Left ventricle myocardium inferior (tissue), 1 donor: ENCODE data around the gene NPIPA7. TPM values are rescaled to one million over a fixed set of nuclear protein-coding genes. Genes with fewer than 3 reads are reported as not detected.
"Not testable (repeated sequence)": the region's sequence is repeated elsewhere in the genome, so short reads cannot be mapped to it uniquely, and the experiment has no call there.

Experiments used
- DNase-seq: peaks from one replicate; pipeline ENCODE4 v3.0.0-alpha.2; 2020
- H3K27ac ChIP-seq: fragments of 200-600 bp; replicated peaks from 2 replicates; pipeline ENCODE4 v1.8.0; 2021
- H3K27me3 ChIP-seq: fragments of 200-600 bp; 2 replicates; pipeline ENCODE4 v1.8.0; 2021; ENCODE audit warnings: low read depth
- H3K36me3 ChIP-seq: fragments of 200-600 bp; 2 replicates; pipeline ENCODE4 v1.8.0; 2021
- H3K4me1 ChIP-seq: fragments of 200-600 bp; 2 replicates; pipeline ENCODE4 v1.8.0; 2021
- H3K4me3 ChIP-seq: fragments of 200-600 bp; 2 replicates; pipeline ENCODE4 v1.8.0; 2021; ENCODE audit warnings: mild to moderate bottlenecking, moderate library complexity
- H3K9me3 ChIP-seq: fragments of 200-600 bp; replicated peaks from 2 replicates; pipeline ENCODE4 v1.8.0; 2021
- intact Hi-C: fragments of 100-400 bp; cut with micrococcal nuclease; formaldehyde crosslinking; loops from one replicate; pipeline ENCODE4 v1.11.0; 2022
- long read RNA-seq: library from polyadenylated mRNA; unstranded; transcript quantifications from one replicate; pipeline ENCODE4 v2.0.0, GENCODE V29; 2021
- total RNA-seq: library from RNA; stranded (reverse); fragmentation: NEBNext Ultra II Directional; extraction: Animal tissue kit (Norgen Biotek cat#: 25700); gene quantifications from one replicate; pipeline ENCODE4 v1.2.1, GENCODE V29; 2021
- donor health status: DM: no; HTN: yes; CAD: no; lungs with severe emphysema.

NPIPA7 gene
- total RNA-seq: 3.2 TPM
- long read RNA-seq, partial matches to known transcripts: 0 of 1 reads
- long read RNA-seq, other reads (novel, unspliced or antisense): 1 of 1 reads

DNA sequence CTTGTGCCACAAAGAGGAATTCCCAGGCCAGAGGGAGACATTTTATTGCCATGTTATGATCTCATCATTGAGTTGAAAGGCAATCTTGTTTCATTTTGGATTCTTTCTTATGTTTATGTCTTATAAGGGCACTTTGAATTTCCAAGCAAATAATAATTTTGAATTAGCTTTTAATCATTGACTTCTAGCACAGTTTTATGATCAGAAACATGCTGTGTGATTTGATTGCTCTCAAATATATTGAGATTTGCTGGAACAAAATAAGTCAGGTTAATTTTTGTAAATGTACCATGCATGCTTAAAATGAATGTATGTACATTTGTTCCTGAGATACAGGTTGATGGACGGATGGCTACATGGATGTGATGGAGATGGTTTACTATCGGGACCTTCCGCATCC is at the start of gene NPIPA7:
Gene NPIPA7, plus strand, starts transcription at position 301 of the 400 bp plus-strand sequence. CDS start 105 bp downstream, outside the sequence.
- H3K4me3 ChIP-seq, H3K4me1 ChIP-seq, H3K27me3 ChIP-seq, H3K27ac ChIP-seq, intact Hi-C loops, DNase-seq, H3K9me3 ChIP-seq, H3K36me3 ChIP-seq: not testable (repeated sequence)

DNA sequence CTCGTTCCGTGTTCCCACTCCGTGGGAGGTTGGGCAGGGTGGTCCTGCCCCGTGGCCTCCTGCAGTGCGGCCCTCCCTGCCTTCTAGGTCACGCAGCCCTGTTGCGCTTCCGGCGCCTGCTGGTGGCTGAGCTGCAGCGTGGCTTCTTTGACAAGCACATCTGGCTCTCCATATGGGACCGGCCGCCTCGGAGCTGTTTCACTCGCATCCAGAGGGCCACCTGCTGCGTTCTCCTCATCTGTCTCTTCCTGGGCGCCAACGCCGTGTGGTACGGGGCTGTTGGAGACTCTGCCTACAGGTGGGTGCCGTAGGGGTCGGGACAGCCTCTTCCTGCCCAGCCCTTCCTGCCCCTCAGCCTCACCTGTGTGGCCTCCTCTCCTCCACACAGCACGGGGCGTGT is 47.5 kb upstream of the NPIPA7 start:
- H3K4me1 ChIP-seq, H3K9me3 ChIP-seq, H3K27me3 ChIP-seq, intact Hi-C loops, DNase-seq, H3K36me3 ChIP-seq, H3K4me3 ChIP-seq, H3K27ac ChIP-seq: not testable (repeated sequence)

DNA sequence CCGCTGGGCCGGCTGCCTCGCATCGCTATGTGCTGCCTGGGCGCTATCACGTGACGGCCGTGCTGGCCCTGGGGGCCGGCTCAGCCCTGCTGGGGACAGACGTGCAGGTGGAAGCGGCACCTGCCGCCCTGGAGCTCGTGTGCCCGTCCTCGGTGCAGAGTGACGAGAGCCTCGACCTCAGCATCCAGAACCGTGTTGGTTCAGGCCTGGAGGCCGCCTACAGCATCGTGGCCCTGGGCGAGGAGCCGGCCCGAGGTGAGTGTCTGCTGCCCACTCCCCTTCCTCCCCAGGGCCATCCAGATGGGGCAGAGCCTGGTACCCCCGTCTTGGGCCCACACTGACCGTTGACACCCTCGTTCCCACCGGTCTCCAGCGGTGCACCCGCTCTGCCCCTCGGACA is 21.4 kb upstream of the NPIPA7 start:
- H3K9me3 ChIP-seq, DNase-seq, intact Hi-C loops, H3K36me3 ChIP-seq, H3K27ac ChIP-seq, H3K4me3 ChIP-seq, H3K4me1 ChIP-seq, H3K27me3 ChIP-seq: not testable (repeated sequence)

DNA sequence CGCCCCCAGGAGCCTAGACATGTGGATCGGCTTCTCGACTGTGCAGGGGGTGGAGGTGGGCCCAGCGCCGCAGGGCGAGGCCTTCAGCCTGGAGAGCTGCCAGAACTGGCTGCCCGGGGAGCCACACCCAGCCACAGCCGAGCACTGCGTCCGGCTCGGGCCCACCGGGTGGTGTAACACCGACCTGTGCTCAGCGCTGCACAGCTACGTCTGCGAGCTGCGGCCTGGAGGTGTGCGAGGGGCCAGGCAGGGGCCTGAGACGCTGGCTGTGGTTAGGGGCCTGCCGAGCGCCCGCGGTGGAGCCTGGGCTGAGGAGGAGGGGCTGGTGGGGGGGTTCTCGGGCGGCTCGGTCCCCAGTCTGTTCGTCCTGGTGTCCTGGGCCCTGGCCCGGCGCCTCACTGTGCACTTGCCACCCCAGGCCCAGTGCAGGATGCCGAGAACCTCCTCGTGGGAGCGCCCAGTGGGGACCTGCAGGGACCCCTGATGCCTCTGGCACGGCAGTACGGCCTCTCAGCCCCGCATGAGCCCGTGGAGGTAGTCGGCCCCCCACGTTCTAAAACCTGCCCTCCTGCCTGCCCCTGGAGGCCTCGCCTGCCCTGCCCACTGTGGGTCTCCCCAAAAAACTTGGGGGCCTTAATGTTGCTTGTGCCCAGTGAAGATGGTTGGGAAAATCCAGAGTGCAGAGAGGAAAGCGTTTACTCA is 20.2 kb upstream of the NPIPA7 start:
- DNase-seq, H3K4me3 ChIP-seq, H3K27me3 ChIP-seq, intact Hi-C loops, H3K4me1 ChIP-seq, H3K27ac ChIP-seq, H3K9me3 ChIP-seq, H3K36me3 ChIP-seq: not testable (repeated sequence)

DNA sequence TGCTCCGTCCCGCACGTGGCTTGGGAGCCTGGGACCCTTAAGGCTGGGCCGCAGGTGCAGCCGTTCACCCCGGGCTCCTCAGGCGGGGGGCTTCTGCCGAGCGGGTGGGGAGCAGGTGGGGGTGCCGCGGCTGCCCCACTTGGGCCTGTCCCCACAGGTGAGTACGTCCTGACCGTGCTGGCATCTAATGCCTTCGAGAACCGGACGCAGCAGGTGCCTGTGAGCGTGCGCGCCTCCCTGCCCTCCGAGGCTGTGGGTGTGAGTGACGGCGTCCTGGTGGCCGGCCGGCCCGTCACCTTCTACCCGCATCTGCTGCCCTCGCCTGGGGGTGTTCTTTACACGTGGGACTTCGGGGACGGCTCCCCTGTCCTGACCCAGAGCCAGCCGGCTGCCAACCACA is 15.3 kb upstream of the NPIPA7 start:
- H3K27me3 ChIP-seq, DNase-seq, H3K36me3 ChIP-seq, H3K9me3 ChIP-seq, H3K4me1 ChIP-seq, intact Hi-C loops, H3K27ac ChIP-seq, H3K4me3 ChIP-seq: not testable (repeated sequence)

DNA sequence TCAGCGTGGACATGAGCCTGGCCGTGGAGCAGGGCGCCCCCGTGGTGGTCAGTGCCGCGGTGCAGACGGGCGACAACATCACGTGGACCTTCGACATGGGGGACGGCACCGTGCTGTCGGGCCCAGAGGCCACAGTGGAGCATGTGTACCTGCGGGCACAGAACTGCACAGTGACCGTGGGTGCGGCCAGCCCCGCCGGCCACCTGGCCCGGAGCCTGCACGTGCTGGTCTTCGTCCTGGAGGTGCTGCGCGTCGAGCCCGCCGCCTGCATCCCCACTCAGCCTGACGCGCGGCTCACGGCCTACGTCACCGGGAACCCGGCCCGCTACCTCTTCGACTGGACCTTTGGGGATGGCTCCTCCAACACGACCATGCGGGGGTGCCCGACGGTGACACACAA is 14.8 kb upstream of the NPIPA7 start:
- DNase-seq, intact Hi-C loops, H3K9me3 ChIP-seq, H3K27ac ChIP-seq, H3K36me3 ChIP-seq, H3K27me3 ChIP-seq, H3K4me1 ChIP-seq, H3K4me3 ChIP-seq: not testable (repeated sequence)

DNA sequence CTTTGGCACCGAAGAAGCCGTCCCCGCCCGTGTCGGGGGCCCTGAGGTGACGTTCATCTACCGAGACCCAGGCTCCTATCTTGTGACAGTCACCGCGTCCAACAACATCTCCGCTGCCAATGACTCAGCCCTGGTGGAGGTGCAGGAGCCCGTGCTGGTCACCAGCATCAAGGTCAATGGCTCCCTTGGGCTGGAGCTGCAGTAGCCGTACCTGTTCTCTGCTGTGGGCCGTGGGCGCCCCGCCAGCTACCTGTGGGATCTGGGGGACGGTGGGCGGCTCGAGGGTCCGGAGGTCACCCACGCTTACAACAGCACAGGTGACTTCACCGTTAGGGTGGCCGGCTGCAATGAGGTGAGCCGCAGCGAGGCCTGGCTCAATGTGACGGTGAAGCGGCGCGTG is 14.2 kb upstream of the NPIPA7 start:
- intact Hi-C loops: not testable (repeated sequence)

DNA sequence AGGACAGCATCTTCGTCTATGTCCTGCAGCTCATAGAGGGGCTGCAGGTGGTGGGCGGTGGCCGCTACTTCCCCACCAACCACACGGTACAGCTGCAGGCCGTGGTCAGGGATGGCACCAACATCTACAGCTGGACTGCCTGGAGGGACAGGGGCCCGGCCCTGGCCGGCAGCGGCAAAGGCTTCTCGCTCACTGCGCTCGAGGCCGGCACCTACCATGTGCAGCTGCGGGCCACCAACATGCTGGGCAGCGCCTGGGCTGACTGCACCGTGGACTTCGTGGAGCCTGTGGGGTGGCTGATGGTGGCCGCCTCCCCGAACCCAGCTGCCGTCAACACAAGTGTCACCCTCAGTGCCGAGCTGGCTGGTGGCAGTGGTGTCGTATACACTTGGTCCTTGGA is 13.6 kb upstream of the NPIPA7 start:
- H3K9me3 ChIP-seq, H3K27ac ChIP-seq, H3K4me3 ChIP-seq, H3K4me1 ChIP-seq, H3K27me3 ChIP-seq, intact Hi-C loops, H3K36me3 ChIP-seq: not testable (repeated sequence)
- peak; percentile 14 for DNase-seq

More for the DNA sequence above, 14.2 kb upstream of the NPIPA7 start:
- not testable (repeated sequence) for H3K27ac ChIP-seq, H3K4me3 ChIP-seq, H3K9me3 ChIP-seq, H3K4me1 ChIP-seq, DNase-seq, H3K27me3 ChIP-seq, H3K36me3 ChIP-seq

DNA sequence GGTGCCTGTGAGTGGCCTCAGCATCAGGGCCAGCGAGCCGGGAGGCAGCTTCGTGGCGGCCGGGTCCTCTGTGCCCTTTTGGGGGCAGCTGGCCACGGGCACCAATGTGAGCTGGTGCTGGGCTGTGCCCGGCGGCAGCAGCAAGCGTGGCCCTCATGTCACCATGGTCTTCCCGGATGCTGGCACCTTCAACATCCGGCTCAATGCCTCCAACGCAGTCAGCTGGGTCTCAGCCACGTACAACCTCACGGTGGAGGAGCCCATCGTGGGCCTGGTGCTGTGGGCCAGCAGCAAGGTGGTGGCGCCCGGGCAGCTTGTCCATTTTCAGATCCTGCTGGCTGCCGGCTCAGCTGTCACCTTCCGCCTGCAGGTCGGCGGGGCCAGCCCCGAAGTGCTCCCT is 13.1 kb upstream of the NPIPA7 start:
- intact Hi-C loops, H3K9me3 ChIP-seq, H3K36me3 ChIP-seq, H3K4me3 ChIP-seq, H3K27me3 ChIP-seq, H3K27ac ChIP-seq, H3K4me1 ChIP-seq, DNase-seq: not testable (repeated sequence)

DNA sequence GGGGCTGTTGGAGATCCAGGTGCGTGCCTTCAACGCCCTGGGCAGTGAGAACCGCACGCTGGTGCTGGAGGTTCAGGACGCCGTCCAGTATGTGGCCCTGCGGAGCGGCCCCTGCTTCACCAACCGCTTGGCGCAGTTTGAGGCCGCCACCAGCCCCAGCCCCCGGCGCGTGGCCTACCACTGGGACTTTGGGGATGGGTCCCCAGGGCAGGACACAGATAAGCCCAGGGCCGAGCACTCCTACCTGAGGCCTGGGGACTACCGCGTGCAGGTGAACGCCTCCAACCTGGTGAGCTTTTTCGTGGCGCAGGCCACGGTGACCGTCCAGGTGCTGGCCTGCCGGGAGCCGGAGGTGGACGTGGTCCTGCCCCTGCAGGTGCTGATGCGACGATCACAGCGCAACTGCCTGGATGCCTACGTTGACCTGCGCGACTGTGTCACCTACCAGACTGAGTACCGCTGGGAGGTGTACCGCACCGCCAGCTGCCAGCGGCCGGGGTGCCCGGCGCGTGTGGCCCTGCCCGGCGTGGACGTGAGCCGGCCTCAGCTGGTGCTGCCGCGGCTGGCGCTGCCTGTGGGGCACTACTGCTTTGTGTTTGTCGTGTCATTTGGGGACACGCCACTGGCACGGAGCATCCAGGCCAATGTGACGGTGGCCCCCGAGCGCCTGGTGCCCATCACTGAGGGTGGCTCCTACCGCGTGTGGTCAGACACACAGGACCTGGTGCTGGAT is 12.2 kb upstream of the NPIPA7 start:
- H3K4me1 ChIP-seq, H3K4me3 ChIP-seq, intact Hi-C loops, H3K27me3 ChIP-seq, H3K36me3 ChIP-seq, H3K9me3 ChIP-seq, H3K27ac ChIP-seq: not testable (repeated sequence)
- DNase-seq: peak; percentile 13

DNA sequence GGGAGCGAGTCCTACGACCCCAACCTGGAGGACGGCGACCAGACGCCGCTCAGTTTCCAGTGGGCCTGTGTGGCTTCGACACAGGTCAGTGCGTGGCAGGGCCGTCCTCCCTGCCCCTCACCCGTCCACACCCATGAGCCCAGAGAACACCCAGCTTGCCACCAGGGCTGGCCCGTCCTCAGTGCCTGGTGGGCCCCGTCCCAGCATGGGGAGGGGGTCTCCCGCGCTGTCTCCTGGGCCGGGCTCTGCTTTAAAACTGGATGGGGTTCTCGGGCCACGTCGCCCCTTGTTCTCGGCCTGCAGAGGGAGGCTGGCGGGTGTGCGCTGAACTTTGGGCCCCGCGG is 11.7 kb upstream of the NPIPA7 start:
- DNase-seq, H3K36me3 ChIP-seq, H3K9me3 ChIP-seq, H3K4me3 ChIP-seq, H3K4me1 ChIP-seq, H3K27me3 ChIP-seq, H3K27ac ChIP-seq, intact Hi-C loops: not testable (repeated sequence)

DNA sequence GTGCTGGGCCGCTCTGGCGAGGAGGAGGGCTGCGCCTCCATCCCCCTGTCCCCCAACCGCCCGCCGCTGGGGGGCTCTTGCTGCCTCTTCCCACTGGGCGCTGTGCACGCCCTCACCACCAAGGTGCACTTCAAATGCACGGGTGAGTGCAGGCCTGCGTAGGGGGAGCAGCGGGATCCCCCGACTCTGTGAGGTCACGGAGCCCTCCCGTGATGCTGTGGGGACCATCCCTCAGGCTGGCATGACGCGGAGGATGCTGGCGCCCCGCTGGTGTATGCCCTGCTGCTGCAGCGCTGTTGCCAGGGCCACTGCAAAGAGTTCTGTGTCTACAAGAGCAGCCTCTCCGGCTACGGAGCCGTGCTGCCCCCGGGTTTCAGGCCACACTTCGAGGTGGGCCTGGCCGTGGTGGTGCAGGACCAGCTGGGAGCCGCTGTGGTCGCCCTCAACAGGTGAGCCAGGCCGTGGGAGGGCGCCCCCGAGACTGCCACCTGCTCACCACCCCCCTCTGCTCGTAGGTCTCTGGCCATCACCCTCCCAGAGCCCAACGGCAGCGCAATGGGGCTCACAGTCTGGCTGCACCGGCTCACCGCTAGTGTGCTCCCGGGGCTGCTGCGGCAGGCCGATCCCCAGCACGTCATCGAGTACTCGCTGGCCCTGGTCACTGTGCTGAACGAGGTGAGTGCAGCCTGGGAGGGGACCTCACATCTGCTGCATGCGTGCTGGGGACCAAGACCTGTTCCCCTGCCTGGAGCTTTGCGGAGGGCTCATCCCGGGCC is 9.7 kb upstream of the NPIPA7 start:
- H3K27me3 ChIP-seq, intact Hi-C loops, H3K4me1 ChIP-seq, H3K36me3 ChIP-seq, H3K4me3 ChIP-seq, H3K9me3 ChIP-seq, H3K27ac ChIP-seq: not testable (repeated sequence)
- DNase-seq: peak; percentile 11

DNA sequence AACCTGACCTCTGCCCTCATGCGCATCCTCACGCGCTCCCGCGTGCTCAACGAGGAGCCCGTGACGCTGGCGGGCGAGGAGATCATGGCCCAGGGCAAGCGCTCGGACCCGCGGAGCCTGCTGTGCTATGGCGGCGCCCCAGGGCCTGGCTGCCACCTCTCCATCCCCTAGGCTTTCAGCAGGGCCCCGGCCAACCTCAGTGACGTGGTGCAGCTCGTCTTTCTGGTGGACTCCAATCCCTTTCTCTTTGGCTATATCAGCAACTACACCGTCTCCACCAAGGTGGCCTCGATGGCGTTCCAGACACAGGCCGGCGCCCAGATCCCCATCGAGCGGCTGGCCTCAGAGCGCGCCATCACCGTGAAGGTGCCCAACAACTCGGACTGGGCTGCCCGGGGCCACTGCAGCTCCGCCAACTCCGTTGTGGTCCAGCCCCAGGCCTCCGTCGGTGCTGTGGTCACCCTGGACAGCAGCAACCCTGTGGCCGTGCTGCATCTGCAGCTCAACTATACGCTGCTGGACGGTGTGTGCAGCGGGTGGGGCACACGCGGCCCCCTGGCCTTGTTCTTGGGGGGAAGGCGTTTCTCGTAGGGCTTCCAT is 7.7 kb upstream of the NPIPA7 start:
- H3K4me3 ChIP-seq, H3K36me3 ChIP-seq, H3K9me3 ChIP-seq, intact Hi-C loops, H3K27ac ChIP-seq, H3K27me3 ChIP-seq, H3K4me1 ChIP-seq, DNase-seq: not testable (repeated sequence)
